Measurements from ENCODE around the gene SLC5A1. TPM values are rescaled to one million over a fixed set of nuclear protein-coding genes. Genes with fewer than 3 reads are reported as not detected.

Gene SLC5A1
- total and polyA plus RNA-seq, 9 of the 15 experiments (the other 6 are each of a cell fraction or from before 2014, with no cell fraction given), result not detected

DNA sequence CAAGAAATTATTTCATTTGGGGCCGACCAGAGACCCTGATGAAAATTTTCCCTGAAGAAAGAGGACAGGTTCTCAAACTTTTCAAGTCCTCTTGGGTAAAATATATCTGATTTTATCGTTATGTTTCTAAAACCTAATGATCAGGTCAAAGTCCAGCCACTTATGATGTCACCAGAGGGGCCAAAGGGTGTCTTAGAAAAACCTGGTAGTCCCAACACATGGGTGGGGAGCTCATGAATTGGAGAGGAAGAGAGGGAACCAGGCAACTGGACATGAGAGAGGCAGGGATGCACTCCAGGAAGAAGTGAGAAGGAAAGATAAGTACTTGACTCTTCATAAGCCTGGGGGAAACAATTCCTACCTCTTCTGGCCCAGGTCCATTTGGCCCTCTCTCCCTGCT is 9.2 kb downstream of the SLC5A1 start:
- Histone ChIP-seq H3K9me1 (ENCODE audit: control insufficient read depth, insufficient read depth, low read length) (no peaks in the 10 kb centered on the region), H3K9ac (ENCODE audit: insufficient read depth in 1 of 2, low read depth in 2 of 2, low read length in 2 of 2) (no peak overlapping the region), H3K4me3 (no peak overlapping the region), H3K27me3 (ENCODE audit: control insufficient read depth in 2 of 2, insufficient read depth in 2 of 2, low read length in 2 of 2) (no peaks in the 10 kb centered on the region), H3K36me3 (ENCODE audit: control insufficient read depth, insufficient read depth, low read length) (no peaks in the 10 kb centered on the region), H2AFZ (ENCODE audit: low read depth, low read length) (no peak overlapping the region), H3K9me3 (replicated peaks; ENCODE audit: control insufficient read depth, insufficient read depth, low read depth, low read length) (no peaks in the 10 kb centered on the region), H3K27ac (ENCODE audit: extremely low read depth, low read depth, low read length) (no peak overlapping the region), H3K4me2 (ENCODE audit: insufficient read depth, low read length) (no peak overlapping the region), H3K79me2 (ENCODE audit: control insufficient read depth, insufficient read depth, low read length) (no peaks in the 10 kb centered on the region), H4K20me1 (replicated peaks; ENCODE audit: control insufficient read depth, insufficient read depth, low read length) (no peaks in the 10 kb centered on the region), H3K4me1 (replicated peaks in 1 of 2; ENCODE audit: control insufficient read depth in 2 of 2, insufficient read depth in 2 of 2, low read length in 2 of 2) (peaks cover 0 to 11% of the 10 kb centered on the region in 2 experiments; a peak in 3 of 5 replicates)
- CTCF ChIA-PET (ENCODE audit: low intra/inter-chr PET ratio), result no interaction called here
- FAIRE-seq, result no peak
- 4% methylated on average over 2 of the region's 2 CpGs for WGBS (ENCODE audit: insufficient coverage, low coverage, missing lambda C conversion rate)
- POLR2A ChIA-PET, result no interaction called here
- intact Hi-C loops (cut with micrococcal nuclease), result no loop called here
- no TSS peak for BruUV-seq (replicated peaks)
- in situ Hi-C loops (cut with MboI), result no loop called here
- no peak for DNase-seq (ENCODE audit: extremely low read depth in 1 of 4, low spot score in 3 of 4)
- ATAC-seq, result no peak
- TF ChIP-seq FOSL1 (tag; conservative IDR thresholded peaks at IDR 0.05), result no peak
- TF ChIP-seq, protein P1, sequence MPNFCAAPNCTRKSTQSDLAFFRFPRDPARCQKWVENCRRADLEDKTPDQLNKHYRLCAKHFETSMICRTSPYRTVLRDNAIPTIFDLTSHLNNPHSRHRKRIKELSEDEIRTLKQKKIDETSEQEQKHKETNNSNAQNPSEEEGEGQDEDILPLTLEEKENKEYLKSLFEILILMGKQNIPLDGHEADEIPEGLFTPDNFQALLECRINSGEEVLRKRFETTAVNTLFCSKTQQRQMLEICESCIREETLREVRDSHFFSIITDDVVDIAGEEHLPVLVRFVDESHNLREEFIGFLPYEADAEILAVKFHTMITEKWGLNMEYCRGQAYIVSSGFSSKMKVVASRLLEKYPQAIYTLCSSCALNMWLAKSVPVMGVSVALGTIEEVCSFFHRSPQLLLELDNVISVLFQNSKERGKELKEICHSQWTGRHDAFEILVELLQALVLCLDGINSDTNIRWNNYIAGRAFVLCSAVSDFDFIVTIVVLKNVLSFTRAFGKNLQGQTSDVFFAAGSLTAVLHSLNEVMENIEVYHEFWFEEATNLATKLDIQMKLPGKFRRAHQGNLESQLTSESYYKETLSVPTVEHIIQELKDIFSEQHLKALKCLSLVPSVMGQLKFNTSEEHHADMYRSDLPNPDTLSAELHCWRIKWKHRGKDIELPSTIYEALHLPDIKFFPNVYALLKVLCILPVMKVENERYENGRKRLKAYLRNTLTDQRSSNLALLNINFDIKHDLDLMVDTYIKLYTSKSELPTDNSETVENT (CRISPR knock-in tag; IDR thresholded peaks at IDR 0.05), result no peak
- TF ChIP-seq BCOR (IDR thresholded peaks at IDR 0.05), result no peak
- TF ChIP-seq, protein P2, sequence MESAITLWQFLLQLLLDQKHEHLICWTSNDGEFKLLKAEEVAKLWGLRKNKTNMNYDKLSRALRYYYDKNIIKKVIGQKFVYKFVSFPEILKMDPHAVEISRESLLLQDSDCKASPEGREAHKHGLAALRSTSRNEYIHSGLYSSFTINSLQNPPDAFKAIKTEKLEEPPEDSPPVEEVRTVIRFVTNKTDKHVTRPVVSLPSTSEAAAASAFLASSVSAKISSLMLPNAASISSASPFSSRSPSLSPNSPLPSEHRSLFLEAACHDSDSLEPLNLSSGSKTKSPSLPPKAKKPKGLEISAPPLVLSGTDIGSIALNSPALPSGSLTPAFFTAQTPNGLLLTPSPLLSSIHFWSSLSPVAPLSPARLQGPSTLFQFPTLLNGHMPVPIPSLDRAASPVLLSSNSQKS (CRISPR knock-in tag; IDR thresholded peaks at IDR 0.05), result no peak
- TF ChIP-seq FOXA3 (CRISPR knock-in tag; conservative IDR thresholded peaks at IDR 0.05 in 1 of 2, IDR thresholded peaks at IDR 0.05 in 1 of 2), result no peak
- TF ChIP-seq ZNF354B (CRISPR knock-in tag; IDR thresholded peaks at IDR 0.05), result no peak
- no peak for TF ChIP-seq JUND (IDR thresholded peaks at IDR 0.05; ENCODE audit: borderline replicate concordance, low read depth, low read length)
- TF ChIP-seq JUND (tag; IDR thresholded peaks at IDR 0.05; ENCODE audit: borderline replicate concordance, low read depth, low read length), result no peak
- TF ChIP-seq, protein P3, sequence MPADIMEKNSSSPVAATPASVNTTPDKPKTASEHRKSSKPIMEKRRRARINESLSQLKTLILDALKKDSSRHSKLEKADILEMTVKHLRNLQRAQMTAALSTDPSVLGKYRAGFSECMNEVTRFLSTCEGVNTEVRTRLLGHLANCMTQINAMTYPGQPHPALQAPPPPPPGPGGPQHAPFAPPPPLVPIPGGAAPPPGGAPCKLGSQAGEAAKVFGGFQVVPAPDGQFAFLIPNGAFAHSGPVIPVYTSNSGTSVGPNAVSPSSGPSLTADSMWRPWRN (IDR thresholded peaks at IDR 0.05; ENCODE audit: low read depth), result no peak

All from K562 (cell line).